PC-3 (cell line): Measurements from ENCODE around the gene PSMD3.

Experiments
- CTCF ChIP-seq: fragments of 300-600 bp; sonication (generic); conservative IDR thresholded peaks from 2 replicates; pipeline ENCODE4 v1.5.1; 2017; ENCODE audit warnings: antibody characterized with exemption, low read depth, mild to moderate bottlenecking, low read length
- EZH2 ChIP-seq: fragments of 300-600 bp; sonication (generic); IDR thresholded peaks from one replicate; pipeline ENCODE4 v1.6.1; 2017; ENCODE audit warnings: antibody characterized with exemption, mild to moderate bottlenecking, low read length; ENCODE audit not compliant: unreplicated experiment

- TF ChIP-seq EZH2 (no peak), CTCF (no peak)
These were observed 667 bp downstream of the PSMD3 start for GRCh38 chr17:39981207-39981741.
